Measurements from ENCODE around the gene PTPN14.

DNA sequence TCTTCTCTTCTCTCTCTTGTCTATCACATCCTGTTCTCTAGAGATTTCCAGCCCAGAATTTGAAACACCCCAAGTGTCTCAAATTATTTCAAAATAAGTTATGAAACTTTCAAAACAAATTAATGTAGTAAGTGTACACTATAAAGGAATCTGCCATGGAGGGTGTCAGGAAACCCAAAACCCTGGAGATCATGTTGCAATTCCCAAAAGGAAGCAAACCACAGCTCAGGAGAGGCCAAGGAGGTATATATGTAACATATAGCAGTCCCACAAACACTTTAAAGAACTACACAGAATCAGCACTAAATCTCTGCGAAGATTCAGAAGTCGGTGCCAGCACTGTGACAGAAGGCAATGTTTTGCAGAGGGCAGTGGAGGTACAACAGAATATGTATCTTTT lies 26.6 kb downstream of the PTPN14 start:
- TF ChIP-seq, protein P1, sequence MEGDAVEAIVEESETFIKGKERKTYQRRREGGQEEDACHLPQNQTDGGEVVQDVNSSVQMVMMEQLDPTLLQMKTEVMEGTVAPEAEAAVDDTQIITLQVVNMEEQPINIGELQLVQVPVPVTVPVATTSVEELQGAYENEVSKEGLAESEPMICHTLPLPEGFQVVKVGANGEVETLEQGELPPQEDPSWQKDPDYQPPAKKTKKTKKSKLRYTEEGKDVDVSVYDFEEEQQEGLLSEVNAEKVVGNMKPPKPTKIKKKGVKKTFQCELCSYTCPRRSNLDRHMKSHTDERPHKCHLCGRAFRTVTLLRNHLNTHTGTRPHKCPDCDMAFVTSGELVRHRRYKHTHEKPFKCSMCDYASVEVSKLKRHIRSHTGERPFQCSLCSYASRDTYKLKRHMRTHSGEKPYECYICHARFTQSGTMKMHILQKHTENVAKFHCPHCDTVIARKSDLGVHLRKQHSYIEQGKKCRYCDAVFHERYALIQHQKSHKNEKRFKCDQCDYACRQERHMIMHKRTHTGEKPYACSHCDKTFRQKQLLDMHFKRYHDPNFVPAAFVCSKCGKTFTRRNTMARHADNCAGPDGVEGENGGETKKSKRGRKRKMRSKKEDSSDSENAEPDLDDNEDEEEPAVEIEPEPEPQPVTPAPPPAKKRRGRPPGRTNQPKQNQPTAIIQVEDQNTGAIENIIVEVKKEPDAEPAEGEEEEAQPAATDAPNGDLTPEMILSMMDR (conservative IDR thresholded peaks at IDR 0.05; ENCODE audit: low read length), result no peak
- TF ChIP-seq EZH2phosphoT487 (IDR thresholded peaks at IDR 0.05; ENCODE audit: borderline replicate concordance), result no peak
